ENCODE data around the gene ITGB2.
"Not testable (repeated sequence)": the region's sequence is repeated elsewhere in the genome, so short reads cannot be mapped to it uniquely, and the experiment has no call there.

Gene ITGB2

DNA sequence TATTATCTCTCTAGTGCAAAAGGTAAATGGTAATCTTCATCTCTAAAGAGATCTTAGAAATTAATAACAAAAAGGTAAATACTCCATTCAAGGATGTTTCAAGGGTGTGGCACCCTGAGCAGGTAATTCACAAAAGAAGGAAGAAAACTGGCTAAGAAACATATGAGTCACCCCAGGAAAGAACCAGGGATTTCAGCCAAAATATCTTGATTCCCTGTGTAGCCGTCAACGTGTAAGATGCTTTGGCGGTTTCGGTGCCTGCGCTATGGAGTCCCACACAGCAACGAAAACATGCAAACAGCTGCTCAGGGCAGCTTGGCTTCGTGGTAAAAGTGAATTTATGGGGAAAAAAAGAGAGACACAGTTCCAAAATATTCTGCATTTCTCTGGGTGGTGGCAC is 3.7 kb downstream of the ITGB2 start:
- TF ChIP-seq EZH2phosphoT487 (IDR thresholded peaks at IDR 0.05; ENCODE audit: low read depth) = no peak
- TF ChIP-seq, protein P1, sequence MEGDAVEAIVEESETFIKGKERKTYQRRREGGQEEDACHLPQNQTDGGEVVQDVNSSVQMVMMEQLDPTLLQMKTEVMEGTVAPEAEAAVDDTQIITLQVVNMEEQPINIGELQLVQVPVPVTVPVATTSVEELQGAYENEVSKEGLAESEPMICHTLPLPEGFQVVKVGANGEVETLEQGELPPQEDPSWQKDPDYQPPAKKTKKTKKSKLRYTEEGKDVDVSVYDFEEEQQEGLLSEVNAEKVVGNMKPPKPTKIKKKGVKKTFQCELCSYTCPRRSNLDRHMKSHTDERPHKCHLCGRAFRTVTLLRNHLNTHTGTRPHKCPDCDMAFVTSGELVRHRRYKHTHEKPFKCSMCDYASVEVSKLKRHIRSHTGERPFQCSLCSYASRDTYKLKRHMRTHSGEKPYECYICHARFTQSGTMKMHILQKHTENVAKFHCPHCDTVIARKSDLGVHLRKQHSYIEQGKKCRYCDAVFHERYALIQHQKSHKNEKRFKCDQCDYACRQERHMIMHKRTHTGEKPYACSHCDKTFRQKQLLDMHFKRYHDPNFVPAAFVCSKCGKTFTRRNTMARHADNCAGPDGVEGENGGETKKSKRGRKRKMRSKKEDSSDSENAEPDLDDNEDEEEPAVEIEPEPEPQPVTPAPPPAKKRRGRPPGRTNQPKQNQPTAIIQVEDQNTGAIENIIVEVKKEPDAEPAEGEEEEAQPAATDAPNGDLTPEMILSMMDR (IDR thresholded peaks at IDR 0.05; ENCODE audit: low read depth, low read length) = no peak
- Histone ChIP-seq H3K79me2 (ENCODE audit: low read length) (peaks cover 6% of the 10 kb centered on the region; the same call in 1 of the 2 replicates), H3K27ac (ENCODE audit: low read length) (no peak overlapping the region), H3K36me3 (replicated peaks; ENCODE audit: low read depth, low read length) (no peaks in the 10 kb centered on the region), H3K4me2 (ENCODE audit: low read length) (no peak overlapping the region), H4K20me1 (ENCODE audit: insufficient read depth, low read length) (no peaks in the 10 kb centered on the region), H3K4me3 (ENCODE audit: low read length) (no peak overlapping the region), H3K27me3 (ENCODE audit: low read depth, low read length) (no peaks in the 10 kb centered on the region), H3K9me3 (ENCODE audit: insufficient read depth, low read length) (no peaks in the 10 kb centered on the region), H2AFZ (ENCODE audit: low read depth, low read length) (no peak overlapping the region), H3K9ac (ENCODE audit: low read length) (no peak overlapping the region), H3K4me1 (ENCODE audit: low read length) (no peaks in the 10 kb centered on the region)

DNA sequence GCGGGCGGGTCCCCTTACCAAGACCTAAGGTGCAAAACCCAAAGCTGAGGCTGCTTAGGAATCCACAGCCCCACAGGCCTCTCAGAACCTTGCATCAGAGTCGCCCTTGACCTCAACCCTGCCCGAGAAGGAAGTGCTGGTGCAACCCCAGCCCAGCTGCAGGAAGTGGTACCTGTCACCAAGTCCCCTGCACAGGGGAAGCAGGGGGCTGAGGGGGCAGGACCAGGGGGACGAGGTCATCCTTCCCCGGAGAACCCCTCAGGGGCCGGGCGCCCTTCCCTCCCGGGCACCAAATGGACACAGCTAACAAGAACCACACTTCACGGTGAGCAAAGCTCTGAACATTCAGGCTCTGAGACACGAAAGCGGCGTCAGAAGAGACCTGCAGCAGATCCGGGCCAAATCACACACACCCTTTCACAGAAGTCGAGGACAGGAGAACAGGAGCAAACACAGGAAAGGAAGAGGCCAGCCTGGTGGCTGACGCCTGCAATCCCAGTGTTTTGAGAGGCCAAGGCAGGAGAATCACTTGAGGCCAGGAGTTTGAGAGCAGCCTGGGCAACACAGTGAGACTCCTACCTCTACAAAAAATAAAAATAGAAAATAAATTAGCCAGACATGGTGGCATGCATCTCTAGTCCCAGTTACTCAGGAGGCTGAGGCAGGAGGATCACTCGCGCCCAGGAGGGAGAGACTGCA is 6.4 kb downstream of the ITGB2 start:
- no peak overlapping the region for H3K9ac ChIP-seq (ENCODE audit: low read length)
- no peaks in the 10 kb centered on the region for H3K4me1 ChIP-seq (ENCODE audit: low read length)
- H3K27me3 ChIP-seq (ENCODE audit: low read depth, low read length) = no peaks in the 10 kb centered on the region
- H3K4me3 ChIP-seq (ENCODE audit: low read length) = no peak overlapping the region
- H3K4me2 ChIP-seq (ENCODE audit: low read length) = no peak overlapping the region
- H3K27ac ChIP-seq (ENCODE audit: low read length) = no peak overlapping the region
- no peaks in the 10 kb centered on the region for H4K20me1 ChIP-seq (ENCODE audit: insufficient read depth, low read length)
- H3K36me3 ChIP-seq (replicated peaks; ENCODE audit: low read depth, low read length) = no peaks in the 10 kb centered on the region
- no peaks in the 10 kb centered on the region for H3K9me3 ChIP-seq (ENCODE audit: insufficient read depth, low read length)
- no peaks in the 10 kb centered on the region for H3K79me2 ChIP-seq (ENCODE audit: low read length)
- H2AFZ ChIP-seq (ENCODE audit: low read depth, low read length) = no peak overlapping the region
- TF ChIP-seq, protein P1 (IDR thresholded peaks at IDR 0.05; ENCODE audit: low read depth, low read length) = no peak
- no peak for TF ChIP-seq EZH2phosphoT487 (IDR thresholded peaks at IDR 0.05; ENCODE audit: low read depth)

DNA sequence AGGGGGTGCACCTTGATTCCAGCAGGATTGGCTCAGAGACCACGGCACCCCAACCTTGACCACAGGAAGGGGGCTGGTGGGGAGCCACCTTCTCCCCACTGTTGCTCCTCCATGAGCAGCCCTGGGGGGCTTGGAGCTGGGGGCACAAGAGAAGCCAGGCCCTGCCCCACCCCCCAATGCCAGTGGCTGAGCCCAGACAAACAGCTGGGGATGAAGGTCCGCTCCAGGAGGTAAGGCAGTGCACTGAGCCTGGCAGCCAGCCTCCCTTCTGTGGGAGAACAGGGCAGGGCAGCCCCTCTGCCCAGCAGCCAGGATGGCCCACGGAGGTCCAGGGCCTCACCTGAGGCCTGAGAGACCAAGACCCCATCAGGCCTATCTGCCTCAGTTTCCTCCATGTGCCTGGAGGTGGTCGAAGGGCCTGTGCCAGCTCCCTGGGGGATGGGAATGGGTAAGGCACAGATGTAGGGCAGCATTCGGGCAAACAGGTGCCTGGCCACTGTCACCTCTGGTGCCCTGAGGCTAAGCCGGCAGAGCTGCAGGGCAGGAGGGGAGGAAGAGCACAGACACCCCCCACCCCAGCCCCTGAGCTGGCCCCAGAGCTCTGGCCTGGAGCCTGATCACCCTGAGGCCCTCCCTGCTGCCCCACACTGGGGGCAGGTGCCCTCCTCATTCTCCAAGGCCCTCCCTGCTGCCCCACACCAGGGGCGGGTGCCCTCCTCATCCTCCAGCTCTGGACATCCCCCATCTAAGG is 7.1 kb downstream of the ITGB2 start:
- H4K20me1 ChIP-seq (ENCODE audit: insufficient read depth, low read length) = no peaks in the 10 kb centered on the region
- H3K27me3 ChIP-seq (ENCODE audit: low read depth, low read length) = no peaks in the 10 kb centered on the region
- H2AFZ ChIP-seq (ENCODE audit: low read depth, low read length) = no peak overlapping the region
- H3K9ac ChIP-seq (ENCODE audit: low read length) = no peak overlapping the region
- no peak overlapping the region for H3K4me3 ChIP-seq (ENCODE audit: low read length)
- no peaks in the 10 kb centered on the region for H3K36me3 ChIP-seq (replicated peaks; ENCODE audit: low read depth, low read length)
- no peaks in the 10 kb centered on the region for H3K79me2 ChIP-seq (ENCODE audit: low read length)
- H3K4me2 ChIP-seq (ENCODE audit: low read length) = no peak overlapping the region
- no peaks in the 10 kb centered on the region for H3K9me3 ChIP-seq (ENCODE audit: insufficient read depth, low read length)
- H3K27ac ChIP-seq (ENCODE audit: low read length) = no peak overlapping the region
- TF ChIP-seq EZH2phosphoT487 (IDR thresholded peaks at IDR 0.05; ENCODE audit: low read depth) = no peak
- TF ChIP-seq, protein P1 (IDR thresholded peaks at IDR 0.05; ENCODE audit: low read depth, low read length) = no peak
- no peaks in the 10 kb centered on the region for H3K4me1 ChIP-seq (ENCODE audit: low read length)

DNA sequence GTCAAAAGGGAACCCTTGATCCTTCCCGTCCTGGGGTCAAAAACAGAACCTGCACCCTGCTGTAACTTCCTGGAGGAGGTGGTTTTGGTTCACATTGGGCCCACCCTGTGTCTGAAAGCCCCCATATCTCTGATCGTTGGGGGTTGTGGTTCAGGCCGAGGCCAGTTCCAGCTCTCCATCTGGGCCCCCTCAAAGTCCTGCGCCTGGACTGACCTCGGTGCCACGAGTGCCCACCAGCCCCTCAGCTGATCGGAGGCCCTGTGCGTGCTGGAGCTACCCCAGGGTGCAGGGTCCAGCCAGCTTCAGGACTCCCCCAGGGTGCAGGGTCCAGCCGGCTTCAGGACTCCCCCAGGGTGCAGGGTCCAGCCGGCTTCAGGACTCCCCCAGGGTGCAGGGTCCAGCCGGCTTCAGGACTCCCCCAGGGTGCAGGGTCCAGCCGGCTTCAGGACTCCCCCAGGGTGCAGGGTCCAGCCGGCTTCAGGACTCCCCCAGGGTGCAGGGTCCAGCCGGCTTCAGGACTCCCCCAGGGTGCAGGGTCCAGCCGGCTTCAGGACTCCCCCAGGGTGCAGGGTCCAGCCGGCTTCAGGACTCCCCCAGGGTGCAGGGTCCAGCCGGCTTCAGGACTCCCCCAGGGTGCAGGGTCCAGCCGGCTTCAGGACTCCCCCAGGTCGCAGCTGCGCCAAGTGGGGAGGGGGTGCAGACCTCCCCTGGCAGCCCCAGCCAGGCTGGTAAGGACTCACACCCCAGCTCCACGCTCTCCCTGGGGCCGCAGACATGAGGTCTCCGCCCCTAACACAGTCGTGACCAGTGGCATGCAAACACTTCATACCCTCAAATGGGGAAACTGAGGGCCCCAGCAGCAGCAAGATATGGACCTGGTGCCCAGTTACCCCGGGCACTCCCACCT is 7.9 kb downstream of the ITGB2 start:
- not testable (repeated sequence) for H3K27ac ChIP-seq (ENCODE audit: low read length); H3K4me3 ChIP-seq (ENCODE audit: low read length); H3K36me3 ChIP-seq (replicated peaks; ENCODE audit: low read depth, low read length); H3K27me3 ChIP-seq (ENCODE audit: low read depth, low read length); H3K79me2 ChIP-seq (ENCODE audit: low read length); H3K9ac ChIP-seq (ENCODE audit: low read length); H2AFZ ChIP-seq (ENCODE audit: low read depth, low read length); H3K4me2 ChIP-seq (ENCODE audit: low read length); H4K20me1 ChIP-seq (ENCODE audit: insufficient read depth, low read length); H3K4me1 ChIP-seq (ENCODE audit: low read length); H3K9me3 ChIP-seq (ENCODE audit: insufficient read depth, low read length)

Measured in OCI-LY3 (cell line).